GM19193 (cell line): ENCODE results near the gene SOX8.

Experiments used
- POLR2A ChIP-seq: IDR thresholded peaks from 4 replicates; pipeline ENCODE4 v1.6.1; 2011; ENCODE audit not compliant: insufficient read depth, insufficient read length; ENCODE audit errors: extremely low read depth

The SOX8 gene

GRCh38 chr16:1007284-1007850 lies 25.8 kb downstream of the SOX8 start:
- TF ChIP-seq POLR2A = no peak

GRCh38 chr16:1008085-1008484 lies 26.5 kb downstream of the SOX8 start:
- no peak for TF ChIP-seq POLR2A

- no peak for TF ChIP-seq POLR2A
Observed at GRCh38 chr16:1009358-1010150, 28.0 kb downstream of the SOX8 start.

- TF ChIP-seq POLR2A = no peak
Observed at GRCh38 chr16:1010251-1010650, 28.7 kb downstream of the SOX8 start.

- TF ChIP-seq POLR2A = no peak
Observed at GRCh38 chr16:1010815-1011214, 29.2 kb downstream of the SOX8 start.

- TF ChIP-seq POLR2A = no peak
Observed at GRCh38 chr16:1011316-1012082, 29.9 kb downstream of the SOX8 start.

- no peak for TF ChIP-seq POLR2A
Observed at GRCh38 chr16:1012135-1012534, 30.6 kb downstream of the SOX8 start.

GRCh38 chr16:1012722-1013592 lies 31.4 kb downstream of the SOX8 start:
- TF ChIP-seq POLR2A = no peak

GRCh38 chr16:1013593-1013900 lies 32.0 kb downstream of the SOX8 start:
- no peak for TF ChIP-seq POLR2A

- no peak for TF ChIP-seq POLR2A
Observed at GRCh38 chr16:1014221-1014620, 32.7 kb downstream of the SOX8 start.

GRCh38 chr16:1014771-1015495 lies 33.4 kb downstream of the SOX8 start:
- TF ChIP-seq POLR2A = no peak

GRCh38 chr16:1018447-1019198 lies 37.1 kb downstream of the SOX8 start:
- TF ChIP-seq POLR2A = no peak

- no peak for TF ChIP-seq POLR2A
Observed at GRCh38 chr16:1019231-1020090, 37.9 kb downstream of the SOX8 start.
